Natural killer cell treated with Interleukin-12 subunit alpha and Interleukin-12 subunit beta and Interleukin-15 and Interleukin-18, amount 100 ng/mL, for 72 hours (primary cell): ENCODE data around the gene COL28A1. TPM values are rescaled to one million over a fixed set of nuclear protein-coding genes. Genes with fewer than 3 reads are reported as not detected.

Source experiments
- total RNA-seq, 2 donors: library from RNA; stranded (reverse); gene quantifications; one replicate each; pipeline ENCODE4 v1.2.3, GENCODE V29; 2022

COL28A1 gene
- total RNA-seq, 2 donors from 2014 or later: 0.24 TPM; not detected in 1

Other genes with a start within 250 kb of the COL28A1 start
- 10 to 100 TPM; 22.0 to 33.8 TPM for gene MIOS, start 31.0 kb upstream of the COL28A1 start, total RNA-seq
- gene UMAD1, start 104.9 kb upstream of the COL28A1 start, total RNA-seq: 10 to 100 TPM in 1 of 2 donors, 1 to 10 TPM in 1; 9.3 to 11.4 TPM
- gene RPA3, start 182.7 kb upstream of the COL28A1 start, total RNA-seq: 10 to 100 TPM; 64.3 to 76.7 TPM